NCI-H82 (cell line): ENCODE results near the gene CDKL1.

Source experiments
- DNase-seq: peaks from one replicate; lab custom pipeline; 2025; lab: John Stamatoyannopoulos, UW

Gene CDKL1

DNA sequence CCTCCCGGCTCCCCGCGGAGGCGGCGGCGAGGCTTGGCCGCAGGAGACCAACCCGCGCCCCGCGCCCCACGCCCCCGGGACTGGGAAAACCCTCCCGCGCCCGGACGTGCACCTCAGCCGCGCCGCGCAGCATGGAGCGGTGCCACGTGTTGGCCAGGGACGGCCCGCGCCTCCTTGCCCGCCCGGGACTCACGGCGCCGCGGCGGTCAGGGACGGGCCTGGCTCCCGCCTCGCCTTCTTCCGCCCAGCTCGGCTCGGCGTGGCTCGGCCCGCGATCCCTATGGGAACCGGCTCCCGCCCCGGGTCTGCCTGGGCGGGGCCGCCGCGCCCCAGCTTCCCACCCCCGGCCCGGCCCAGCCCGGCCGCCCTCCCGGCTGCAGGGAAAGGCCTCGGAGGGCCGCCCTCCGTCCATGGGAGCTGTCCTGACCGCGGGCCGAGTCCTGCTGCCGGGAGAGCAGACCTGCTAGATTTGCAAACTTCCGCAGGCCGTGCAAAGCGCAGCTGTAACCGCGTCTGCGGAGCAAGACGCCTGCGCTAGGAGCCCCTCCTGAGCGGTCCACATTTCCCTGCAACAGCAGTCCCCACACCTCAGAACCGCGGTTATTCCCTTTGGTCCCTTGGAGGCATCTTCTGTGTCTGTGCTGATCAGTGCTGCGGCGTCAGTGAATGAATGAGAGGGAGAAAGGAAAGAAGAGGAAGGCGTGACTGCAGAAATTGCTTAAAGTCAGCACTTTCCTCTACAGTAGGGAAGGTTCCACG is at the start of gene CDKL1:
Gene CDKL1, minus strand, starts transcription at position 251 of the 759 bp plus-strand sequence. CDS start 1,013 bp downstream, outside the sequence.
- peak; percentile 41 for DNase-seq

DNA sequence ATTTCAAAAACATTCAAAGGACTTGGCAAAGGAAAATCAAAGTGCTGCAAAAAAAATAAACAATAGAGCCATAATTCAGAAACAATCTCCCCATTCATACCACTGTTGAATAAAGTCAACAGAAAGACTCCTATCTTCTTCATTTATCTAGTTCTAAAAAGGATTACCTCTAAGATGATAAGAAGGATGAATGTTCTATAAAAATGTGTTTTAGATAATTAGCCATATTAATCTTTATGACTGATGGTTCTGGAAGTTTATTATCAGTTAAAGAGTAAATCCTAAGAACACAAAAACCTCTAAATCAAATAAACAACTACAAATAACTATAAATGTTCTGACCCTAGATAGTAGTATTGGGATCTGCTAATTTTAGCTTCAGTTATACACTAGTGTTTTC is 37.8 kb upstream of the CDKL1 start:
- no peak for DNase-seq

DNA sequence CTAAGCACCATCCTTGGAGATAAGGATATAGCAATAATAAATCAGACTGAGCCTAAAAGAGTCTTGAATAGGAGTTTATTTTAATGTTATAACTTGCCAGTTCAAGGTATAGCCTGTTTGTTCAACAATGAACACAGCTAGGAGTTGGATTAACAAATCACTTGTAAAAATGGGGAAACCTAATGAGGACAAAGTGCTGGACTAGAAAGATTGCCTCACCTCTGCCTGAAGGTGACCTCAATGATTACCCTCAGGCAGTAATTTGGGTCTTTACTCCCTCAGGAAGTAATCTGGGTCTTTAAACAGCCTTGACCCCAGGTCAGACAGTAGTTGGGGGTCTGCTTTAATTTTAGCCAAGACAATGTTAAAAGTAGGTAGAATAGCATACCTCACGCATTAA is 35.5 kb upstream of the CDKL1 start:
- no peak for DNase-seq

DNA sequence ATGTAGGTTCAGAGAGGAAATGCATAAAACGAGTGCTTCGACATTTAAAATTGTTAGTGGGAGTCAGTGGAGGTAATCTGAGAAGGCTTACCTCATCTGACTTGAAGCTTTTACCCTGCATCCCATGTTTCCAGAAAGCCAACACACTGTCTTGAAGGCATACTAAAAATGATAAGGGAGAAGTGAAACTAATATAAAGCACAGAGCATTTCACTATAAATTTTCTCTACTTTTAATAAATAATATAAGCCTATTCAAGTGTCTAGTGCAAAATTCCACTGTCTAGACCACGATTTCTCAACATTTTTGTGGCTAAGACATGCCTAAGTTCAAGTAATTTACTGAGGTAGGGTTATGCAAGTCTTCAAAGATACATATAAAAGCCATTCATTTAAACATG is 29.1 kb upstream of the CDKL1 start:
- DNase-seq = no peak

DNA sequence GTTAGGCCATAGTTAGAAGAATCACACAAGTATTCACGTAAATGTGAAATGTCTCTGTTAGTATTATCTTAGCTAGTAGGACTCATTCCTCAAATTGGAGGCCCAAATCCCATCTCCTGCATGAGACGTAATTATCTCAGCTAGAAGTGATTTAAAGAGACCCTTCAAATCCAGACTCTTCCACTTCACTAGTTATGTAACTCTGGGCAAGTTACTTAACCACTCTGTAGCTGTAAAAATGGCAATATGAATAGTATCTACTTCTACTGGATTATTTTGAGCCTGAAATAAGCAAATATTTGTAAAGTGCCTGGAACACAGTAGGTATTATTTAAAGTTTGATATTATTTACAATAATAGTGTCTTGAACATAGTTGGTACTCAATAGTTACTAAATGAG is 28.4 kb upstream of the CDKL1 start:
- DNase-seq = no peak

DNA sequence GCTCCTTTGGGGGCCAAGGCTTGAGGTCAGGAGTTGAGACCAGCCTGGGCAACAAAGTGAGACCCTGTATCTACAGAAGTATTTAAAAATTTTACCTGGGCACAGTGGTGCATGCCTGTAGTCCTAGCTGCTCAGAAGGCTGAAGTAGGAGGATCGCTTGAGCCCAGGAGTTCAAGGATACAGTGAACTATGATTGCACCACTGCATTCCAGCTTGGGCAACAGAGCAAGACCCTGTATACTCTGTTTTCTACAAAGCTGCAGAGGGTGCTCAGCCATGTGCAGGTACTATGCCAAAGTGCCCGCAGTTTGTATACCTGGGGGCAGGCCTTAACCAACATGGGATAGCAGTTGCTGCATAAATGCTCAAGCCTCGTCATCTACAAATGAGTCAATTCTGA is 26.8 kb upstream of the CDKL1 start:
- no peak for DNase-seq

DNA sequence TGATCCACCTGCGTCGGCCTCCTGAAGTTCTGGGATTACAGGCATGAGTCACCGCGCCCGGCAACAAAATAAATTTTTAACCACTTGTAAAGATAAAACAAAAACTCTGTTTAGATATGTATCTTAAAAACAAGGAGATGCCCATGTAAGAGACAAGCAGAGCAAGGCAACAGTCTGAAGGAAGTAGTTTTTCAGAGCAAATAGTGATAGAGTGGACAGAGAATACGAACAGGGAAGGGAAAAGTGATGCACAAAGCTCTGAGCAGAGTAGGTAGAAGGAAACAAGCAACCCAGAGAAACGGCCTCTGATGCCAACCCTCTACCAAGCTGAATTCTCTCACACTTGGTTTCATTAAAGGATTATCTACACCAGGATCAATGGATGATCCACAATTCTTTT is 24.8 kb upstream of the CDKL1 start:
- DNase-seq = no peak

DNA sequence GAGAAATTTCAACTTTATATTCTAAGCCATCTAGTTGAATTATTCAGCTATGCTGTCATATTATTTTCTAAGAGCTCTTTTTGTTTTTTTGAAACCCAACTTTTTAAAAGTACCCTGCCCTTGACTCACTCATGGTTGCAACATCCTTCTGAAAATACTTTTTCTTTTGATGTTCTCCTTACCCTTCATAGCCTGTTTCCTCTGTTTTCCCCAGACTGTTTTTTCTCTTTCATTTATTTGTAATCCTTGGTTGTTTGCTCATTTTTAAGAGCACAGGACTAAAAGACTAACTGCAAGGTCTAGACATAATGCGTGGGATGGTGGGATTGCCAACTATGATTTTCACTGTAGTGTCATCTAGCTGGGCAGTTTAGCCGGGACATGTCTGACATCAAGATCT is 21.2 kb upstream of the CDKL1 start:
- no peak for DNase-seq

DNA sequence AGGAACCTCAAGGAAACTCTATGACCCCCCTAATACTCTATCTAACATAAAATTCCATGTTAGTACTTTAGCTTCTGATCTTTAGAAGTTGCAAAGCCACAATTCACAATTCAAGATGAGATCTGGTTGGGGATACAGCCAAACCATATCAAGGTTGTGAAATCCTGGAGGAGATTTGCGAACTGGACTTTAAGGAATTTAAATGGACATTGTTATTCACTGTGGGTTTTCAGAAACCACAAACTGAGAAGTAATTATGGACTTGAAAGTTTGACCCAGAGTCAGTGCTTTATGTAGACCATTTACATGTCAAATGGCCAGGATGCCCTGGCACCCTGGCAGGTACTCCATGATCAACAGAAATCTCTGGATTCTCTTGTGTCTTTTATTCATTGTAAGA is 14.2 kb upstream of the CDKL1 start:
- DNase-seq = no peak

DNA sequence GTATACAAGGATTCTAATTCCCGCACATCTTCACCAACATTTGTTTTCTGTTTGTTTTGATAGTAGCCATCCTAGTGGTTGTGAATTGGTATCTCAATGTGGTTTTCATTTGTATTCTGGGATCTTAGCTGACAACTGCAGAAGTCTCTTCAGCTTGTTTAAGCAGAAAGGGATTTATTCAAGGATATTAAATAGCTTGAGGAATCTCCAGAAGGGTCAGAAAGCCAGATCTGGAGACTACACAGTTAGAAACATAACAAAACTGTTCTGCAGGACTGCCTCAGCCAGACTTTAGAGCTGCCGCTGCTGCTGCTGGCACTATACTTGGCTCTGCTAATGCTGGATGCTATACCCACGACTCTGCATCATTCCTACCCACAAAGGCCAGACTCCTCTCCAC is 13.4 kb upstream of the CDKL1 start:
- DNase-seq = no peak

DNA sequence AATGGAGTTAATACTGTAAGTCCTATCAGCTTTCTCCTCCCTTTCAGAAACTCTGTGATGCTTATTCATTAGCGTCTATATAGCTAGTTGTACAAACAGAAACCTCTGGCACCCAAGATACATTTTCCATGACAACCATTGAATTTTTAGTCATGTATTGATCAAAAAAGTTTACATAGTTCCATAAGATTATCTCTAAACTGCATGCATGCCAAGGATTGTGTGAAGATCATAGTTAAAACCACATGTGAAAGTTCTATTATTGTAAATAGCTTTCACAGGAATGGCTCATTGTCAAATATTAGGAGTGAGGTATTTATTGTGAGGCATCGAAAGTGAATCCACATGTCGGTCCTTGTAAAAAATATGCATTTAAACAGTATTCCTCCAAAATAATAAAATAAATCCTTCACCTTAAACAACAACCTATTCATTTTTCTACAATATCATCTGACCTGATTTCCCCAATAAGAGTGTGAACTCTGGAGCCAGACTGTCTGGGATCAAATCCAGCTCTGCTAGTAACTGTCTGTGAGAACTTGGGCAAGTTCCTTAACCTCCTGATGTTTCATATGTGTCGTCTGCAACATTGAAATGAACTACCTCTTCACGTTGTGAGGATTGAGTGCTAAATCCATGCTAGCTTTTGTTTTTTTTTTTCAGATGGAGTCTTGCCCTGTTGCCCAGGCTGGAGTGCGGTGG is 10.6 kb upstream of the CDKL1 start:
- DNase-seq = no peak

DNA sequence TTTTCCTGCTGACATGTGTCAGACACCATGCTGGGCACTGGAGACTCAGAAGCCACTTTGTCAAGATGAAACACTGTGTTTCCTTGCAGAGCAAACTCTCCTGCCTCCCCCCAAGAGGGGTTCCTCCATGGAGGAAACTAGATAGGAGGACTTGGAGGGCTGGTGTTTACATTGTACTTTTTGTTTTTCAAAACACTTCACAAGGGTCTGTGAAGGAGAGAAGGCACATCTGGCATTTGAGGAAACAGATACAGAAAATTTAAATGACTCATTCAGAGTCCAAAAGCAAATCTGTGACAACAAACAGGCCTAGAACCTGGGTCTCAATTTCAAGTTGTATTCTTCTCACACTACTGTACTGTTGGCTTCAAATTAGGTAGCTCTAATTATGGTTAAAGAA is 6.7 kb upstream of the CDKL1 start:
- DNase-seq = no peak

DNA sequence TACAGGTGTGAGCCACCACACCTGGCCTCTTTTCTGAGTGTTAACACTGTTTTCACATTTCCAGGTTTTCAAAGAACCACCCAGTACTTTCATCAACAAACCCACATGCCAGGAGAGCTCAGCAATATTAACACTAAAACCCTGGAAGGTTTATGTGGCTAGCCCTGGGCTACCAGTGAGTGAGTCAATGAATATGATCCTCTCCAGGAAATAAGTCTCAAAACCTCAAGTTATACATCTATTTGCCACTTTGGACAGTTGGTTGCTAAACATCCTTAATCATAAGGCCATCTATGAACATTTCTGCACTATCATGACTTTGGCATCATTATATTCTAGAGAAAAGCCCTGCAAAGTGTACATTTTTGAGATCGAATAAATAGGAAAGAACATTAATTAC is 6.3 kb upstream of the CDKL1 start:
- DNase-seq = no peak

DNA sequence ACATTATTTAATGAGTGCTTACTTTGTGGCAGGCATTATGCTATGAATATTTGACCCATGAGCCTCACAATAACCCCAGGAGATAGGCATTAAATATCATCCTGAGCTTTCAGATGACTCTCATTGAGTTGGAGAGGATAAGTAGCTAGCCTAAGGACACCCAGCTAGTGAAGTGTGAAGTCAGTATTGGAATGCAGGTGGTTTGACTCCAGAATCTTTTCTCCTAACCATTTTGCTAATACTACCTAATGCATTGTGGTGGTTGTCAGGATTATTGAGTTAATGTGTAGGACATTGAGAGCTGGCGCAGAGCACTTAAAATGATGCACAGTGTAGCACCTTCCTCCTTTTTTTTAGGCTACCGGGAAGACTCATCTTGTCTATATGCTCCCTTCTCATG is 3.8 kb upstream of the CDKL1 start:
- no peak for DNase-seq

DNA sequence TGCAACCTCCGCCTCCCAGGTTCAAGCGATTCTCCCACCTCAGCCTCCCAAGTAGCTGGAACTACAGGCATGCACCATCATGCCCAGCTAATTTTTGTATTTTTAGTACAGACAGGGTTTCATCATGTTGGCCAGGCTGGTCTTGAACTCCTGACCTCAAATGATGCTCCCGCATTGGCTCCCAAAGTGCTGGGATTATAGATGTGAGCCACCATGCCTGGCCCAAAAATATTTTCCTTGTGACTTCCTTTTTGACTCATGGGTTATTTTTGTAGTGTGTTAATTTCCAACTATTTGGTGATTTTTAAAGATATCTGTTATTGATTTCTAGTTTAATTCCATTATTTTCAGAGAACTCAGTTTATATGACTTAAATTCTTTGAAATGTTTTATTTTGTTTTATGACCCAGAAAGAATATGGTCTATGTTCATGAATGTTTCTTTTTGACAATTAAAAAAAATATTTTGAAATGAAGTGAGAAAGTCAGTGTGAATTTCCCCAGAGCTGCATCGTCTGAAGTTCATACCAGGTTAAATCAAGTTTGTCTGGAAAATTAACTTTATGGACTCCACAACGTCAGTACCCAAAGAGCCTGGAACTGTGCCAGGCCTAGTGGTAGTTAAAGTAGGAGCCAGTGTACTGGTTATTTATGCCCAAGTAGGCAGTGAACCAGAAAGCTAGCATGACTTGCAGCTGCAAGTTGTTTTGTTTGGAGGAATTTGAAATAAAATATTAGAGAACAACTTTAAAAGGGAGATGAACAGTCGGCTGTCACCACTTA is 2.8 kb upstream of the CDKL1 start:
- no peak for DNase-seq

DNA sequence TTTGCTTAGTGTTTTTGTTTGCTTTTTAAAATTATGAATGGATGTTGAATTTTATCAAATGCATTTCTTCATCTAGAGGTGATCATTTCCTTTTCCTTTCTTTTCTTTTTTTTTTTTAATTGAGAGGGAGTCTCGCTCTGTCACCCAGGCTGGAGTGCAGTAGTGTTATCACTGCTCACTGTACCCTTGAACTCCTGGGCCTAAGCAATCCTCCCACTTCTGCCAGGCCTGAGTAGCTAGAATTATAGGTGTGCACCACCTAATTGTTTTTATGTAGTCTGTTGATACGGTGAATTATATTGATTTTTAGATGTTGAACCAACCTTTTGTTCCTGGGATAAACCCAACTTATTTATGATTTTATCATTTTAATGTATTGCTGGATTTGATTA is 1.5 kb upstream of the CDKL1 start:
- DNase-seq = no peak

DNA sequence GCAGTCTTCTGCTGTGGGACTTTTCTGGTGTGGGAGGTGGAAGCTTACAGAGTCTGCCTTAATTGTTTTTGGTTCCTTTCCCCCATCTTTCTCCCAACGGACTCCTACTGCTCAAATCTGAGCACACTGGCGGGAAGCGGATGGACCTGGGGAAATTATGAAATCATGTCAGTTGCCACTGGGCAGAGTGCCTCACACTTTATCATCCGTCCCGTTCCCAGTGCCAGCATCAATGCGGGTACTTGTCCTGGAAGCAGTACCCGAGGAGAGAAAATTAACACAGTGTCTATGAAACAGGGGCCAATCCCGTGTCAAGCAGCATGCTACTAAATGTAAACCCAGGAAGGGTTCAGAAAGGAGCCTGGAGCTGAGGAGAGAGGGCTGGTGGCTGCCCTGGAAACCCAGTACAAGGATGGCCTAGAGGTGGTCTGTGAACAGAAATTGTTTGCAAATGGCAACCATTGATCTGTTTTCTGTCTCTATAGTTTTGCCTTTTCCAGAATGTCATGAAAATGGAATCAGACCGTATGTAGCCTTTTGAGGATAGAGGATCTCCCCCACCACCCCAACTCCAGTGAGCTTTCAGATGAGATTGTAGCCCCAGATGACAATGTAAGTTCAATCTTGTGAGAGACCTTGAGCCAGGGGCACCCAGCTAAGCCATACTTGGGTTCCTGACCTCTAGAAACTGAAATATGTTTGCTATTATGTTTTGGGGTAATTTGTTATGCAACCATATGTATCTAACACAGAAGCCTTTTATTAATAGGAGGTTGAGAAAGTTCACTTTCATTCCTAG is 908 bp upstream of the CDKL1 start:
- no peak for DNase-seq

DNA sequence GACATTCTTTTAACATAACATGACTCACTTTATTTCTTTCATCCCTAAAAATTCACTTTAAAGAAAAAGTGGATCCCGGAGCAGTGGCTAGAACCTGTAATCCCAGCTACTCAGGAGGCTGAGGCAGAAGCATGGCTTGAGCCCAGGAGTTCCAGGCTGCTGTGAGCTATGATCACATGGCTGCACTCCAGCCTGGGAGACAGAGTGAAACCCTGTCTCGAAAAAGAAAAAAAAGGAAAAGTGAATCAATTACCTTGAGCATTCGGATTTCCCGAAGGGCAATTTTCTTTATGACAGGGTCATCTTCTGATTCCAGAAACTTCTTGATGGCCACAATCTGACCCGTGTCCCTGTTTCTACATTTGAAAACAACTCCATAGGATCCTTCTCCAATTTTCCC is 1.2 kb downstream of the CDKL1 start:
- DNase-seq = no peak

DNA sequence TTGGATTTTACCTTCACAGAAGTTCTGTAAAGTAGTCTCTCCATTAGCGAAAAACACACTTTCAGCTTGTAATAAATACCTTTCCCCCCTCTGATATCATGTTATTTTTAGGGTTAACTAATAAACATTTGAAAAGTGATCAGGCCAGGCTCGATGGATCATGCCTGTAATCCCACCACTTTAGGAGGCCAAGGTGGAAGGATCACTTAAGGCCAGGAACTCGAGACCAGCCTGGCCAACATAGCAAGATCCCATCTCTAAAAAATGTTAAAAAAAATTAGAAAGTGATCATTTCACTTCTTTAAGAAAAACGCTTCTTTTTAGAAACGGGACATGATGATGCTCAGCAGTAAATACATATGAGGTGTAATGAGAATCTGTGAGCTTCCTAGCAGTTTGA is 2.0 kb downstream of the CDKL1 start:
- DNase-seq = no peak

DNA sequence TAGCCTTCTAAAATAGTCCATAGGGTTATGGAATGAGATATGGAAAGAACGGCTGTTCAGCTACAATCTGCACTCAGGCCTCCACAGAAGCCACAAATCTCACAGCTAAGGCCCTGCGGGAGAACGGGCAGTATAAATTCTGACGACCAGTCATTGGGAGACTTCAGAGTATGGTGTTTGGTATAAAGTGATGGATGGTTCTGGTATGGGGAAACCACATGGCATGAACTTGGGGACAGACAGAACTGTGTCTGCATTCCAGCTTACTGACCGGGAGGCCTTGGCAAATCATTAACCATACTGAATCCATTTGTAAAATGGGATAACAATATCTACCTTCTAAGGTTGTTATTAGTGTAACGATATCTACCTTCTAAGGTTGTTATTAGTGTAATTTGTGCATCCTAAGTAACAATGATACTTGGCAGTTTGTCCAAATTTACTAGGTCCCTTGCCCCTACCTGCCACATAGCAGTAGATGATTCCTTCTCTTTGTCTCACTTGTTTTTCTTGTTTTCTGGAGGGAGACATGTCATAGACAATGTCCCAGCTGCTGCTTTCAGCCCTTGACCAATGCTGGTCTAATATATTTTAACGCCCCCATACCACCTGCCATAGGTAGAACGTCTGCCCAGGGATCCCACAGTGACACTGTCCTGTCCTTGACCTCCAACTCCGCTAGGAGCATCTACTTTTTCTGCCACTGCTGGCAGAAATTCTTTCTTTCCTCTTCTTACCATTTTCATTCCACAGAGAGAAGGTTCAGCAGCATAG is 6.8 kb downstream of the CDKL1 start:
- DNase-seq = no peak

DNA sequence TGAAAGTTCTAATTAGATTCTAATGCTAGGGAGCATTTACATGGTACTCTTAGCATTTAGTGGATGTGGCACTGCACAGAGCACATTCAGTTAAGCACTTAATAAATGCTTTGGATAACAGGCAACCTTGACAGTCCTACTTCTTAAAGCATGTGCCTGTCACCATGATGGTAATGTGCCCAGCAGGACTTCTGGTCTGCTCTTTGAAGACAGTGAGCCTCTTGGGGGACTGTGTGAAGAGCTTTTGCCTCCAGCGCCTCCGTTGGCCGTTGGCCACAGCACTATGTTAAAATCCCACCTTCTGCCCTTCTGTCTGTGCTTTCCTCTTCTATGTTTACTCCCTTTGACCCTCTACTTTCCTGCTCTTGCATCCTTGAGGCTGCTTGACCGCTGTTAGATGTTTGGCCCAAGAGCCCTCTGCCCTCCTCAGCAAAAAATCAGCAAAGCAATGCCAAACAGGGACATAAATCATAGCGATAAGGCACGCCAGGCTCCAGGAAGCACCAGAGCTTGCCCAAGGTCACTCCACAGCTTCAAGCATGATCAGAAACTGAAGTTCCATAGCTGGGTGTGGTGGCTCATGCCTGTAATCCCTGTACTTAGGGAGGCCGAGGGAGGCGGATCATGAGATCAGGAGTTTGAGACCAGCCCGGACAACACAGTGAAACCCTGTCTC is 8.3 kb downstream of the CDKL1 start:
- DNase-seq = no peak
